IPS-18c (cell line): Measurements from ENCODE around the gene NDUFS6.

ENCODE experiments used
- H3K4me3 ChIP-seq: 2 replicates; pipeline ENCODE4 v1.7.0; 2013; ENCODE audit warnings: low read depth, mild to moderate bottlenecking, low read length, moderate library complexity; ENCODE audit not compliant: insufficient read depth
- H3K9me3 ChIP-seq: one replicate; pipeline ENCODE4 v1.6.1; 2013; ENCODE audit warnings: mild to moderate bottlenecking, low read length, moderate library complexity; ENCODE audit not compliant: control insufficient read depth, insufficient read depth

Gene NDUFS6

GRCh38 chr5:1778138-1779020 lies 22.8 kb upstream of the NDUFS6 start:
- Histone ChIP-seq H3K9me3 (no peaks in the 10 kb centered on the region), H3K4me3 (no peak overlapping the region)

- no peak overlapping the region for H3K4me3 ChIP-seq
- H3K9me3 ChIP-seq, result no peaks in the 10 kb centered on the region
Measured at GRCh38 chr5:1779021-1779680, 22.1 kb upstream of the NDUFS6 start.

DNA sequence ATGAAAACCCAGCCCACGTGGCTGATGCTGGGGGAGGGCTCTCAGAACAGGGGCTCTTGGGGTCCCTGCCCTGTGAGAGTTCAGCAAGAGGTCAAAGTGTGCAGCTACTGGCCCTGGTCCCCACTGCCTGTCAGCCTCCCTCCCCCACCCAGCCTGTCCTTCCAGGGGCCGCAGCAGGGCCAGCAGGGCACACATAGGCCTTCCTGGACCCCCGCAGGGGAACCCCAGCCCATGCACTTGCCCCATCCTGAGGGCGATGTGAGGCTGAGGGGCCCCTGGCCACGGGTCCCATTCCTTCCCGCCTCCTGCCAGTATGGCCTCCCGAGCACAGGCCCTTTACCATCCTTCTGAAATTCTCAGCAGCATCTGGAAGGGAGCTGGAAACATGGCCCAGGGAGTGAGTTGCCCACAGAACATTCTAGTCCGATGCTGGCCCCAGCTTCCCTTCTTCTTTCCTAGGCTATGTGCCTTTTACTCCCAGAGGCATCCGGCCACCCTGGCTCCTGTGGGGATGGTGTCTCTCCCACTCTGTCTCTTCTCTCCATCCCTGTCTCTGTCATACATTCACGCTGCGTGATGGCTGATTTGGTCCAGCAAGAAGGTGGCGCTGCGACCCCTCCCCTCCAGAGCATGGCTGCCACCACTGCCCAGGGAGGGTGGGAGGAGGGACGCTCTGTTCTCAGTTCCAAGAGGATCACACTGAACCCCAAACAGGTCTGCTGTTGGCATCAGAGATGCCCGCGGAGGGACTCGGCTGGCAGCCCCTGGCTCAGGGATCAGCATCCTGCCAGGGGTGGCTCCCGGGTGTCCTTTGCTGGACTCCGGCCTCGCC lies 21.2 kb upstream of the NDUFS6 start:
- Histone ChIP-seq H3K4me3 (no peak overlapping the region), H3K9me3 (no peaks in the 10 kb centered on the region)

DNA sequence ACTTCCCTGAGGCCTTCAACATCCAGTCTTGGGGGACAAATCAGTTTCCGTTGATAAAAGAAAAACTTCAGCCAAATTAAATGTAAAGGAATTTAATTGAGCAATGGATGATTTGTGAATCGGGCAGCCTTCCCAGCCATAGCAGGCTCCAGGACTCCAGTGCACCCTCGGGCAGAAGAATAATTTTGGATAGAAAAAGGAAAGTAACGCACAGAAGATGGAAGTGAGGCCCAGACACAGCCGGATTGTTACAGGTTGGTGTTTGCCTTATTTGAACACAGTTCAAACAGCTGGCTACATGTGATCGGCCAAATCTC lies 20.6 kb upstream of the NDUFS6 start:
- Histone ChIP-seq H3K4me3 (no peak overlapping the region), H3K9me3 (no peaks in the 10 kb centered on the region)

- no peaks in the 10 kb centered on the region for H3K9me3 ChIP-seq
- H3K4me3 ChIP-seq, result no peak overlapping the region
Measured at GRCh38 chr5:1781107-1781506, 20.1 kb upstream of the NDUFS6 start.

- Histone ChIP-seq H3K9me3 (no peaks in the 10 kb centered on the region), H3K4me3 (no peak overlapping the region)
Measured at GRCh38 chr5:1781726-1782384, 19.4 kb upstream of the NDUFS6 start.

GRCh38 chr5:1782385-1783215 lies 18.6 kb upstream of the NDUFS6 start:
- no peaks in the 10 kb centered on the region for H3K9me3 ChIP-seq
- H3K4me3 ChIP-seq, result no peak overlapping the region

DNA sequence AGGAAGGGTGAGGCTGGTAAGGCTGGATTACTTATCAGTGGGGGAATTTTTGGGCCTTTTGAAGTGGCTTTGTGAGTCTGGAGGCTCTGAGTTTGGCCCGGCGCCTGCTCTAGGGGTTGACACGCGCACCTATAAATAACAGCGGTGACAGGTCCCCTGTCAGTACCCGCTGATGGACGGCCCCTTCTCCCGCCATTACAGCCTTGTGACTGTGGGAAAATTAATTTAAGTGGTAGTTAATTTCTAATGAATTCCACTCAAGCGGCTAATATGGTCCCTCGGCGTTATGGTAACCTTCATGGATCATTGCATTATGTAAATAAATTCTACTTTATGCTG lies 18.0 kb upstream of the NDUFS6 start:
- Histone ChIP-seq H3K4me3 (no peak overlapping the region), H3K9me3 (no peaks in the 10 kb centered on the region)

DNA sequence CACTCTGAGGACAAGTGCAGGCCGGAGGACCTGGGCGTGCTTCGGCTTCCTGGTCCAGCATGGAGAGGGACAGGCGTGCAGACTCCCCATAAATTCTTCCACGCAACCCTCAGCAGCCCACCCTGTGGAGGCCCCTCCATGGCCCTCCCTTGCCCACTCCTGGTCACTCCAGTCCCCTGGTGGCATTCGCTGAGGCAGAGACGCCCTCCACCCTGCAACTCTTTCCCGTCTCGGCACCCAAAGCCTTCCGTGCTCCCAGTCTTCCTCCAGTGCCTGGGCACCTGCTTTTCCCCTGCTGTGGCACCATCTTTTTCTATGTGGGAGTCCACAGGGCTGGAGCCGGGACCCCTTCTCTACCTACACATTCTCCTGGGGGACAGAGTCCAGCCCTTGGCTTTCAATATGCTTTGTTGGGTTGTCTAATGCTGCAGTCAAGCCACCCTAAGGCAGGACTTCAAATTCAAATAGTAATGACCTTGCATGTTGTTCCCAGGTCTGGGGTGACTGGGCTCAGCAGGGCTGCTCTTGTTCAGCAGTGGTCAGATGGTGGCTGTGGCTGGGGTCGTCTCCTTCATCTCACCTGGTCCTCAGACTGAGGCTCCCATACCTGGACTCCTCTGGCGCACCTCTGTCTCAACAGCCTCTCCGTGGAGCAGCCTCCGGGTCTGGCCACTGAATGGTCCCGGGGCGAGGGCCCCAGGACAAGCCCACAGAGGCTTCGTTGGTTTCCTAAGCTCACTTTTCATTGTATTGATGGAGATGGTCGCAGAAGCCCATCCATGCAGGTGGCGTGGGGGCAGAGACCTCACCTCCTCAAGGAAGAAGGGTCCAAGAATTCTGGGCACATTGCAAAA lies 16.8 kb upstream of the NDUFS6 start:
- H3K4me3 ChIP-seq, result no peak overlapping the region

GRCh38 chr5:1785062-1785461 lies 16.1 kb upstream of the NDUFS6 start:
- Histone ChIP-seq H3K9me3 (no peaks in the 10 kb centered on the region), H3K4me3 (no peak overlapping the region)

More for the DNA sequence above, 16.8 kb upstream of the NDUFS6 start:
- no peaks in the 10 kb centered on the region for H3K9me3 ChIP-seq

DNA sequence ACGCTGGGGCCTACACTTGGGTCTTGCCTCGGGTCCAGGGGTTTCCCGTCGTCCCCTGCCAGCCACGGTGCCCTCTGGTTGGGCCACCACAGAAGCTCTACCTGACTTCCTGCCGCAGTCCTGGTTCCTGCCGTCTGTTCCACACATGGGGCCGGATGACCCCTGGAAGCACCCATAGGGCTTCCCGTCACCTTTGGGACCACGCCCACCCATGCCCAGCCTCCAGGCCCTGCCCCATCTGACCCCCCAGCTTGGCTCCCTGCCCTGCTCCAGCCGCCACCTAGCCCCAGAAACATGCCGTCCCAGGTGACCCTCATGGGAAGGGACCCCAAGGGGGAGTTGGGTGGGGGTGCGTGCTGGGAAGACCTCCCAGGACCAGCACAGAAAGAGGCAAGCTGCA lies 15.2 kb upstream of the NDUFS6 start:
- Histone ChIP-seq H3K4me3 (no peak overlapping the region), H3K9me3 (no peaks in the 10 kb centered on the region)

DNA sequence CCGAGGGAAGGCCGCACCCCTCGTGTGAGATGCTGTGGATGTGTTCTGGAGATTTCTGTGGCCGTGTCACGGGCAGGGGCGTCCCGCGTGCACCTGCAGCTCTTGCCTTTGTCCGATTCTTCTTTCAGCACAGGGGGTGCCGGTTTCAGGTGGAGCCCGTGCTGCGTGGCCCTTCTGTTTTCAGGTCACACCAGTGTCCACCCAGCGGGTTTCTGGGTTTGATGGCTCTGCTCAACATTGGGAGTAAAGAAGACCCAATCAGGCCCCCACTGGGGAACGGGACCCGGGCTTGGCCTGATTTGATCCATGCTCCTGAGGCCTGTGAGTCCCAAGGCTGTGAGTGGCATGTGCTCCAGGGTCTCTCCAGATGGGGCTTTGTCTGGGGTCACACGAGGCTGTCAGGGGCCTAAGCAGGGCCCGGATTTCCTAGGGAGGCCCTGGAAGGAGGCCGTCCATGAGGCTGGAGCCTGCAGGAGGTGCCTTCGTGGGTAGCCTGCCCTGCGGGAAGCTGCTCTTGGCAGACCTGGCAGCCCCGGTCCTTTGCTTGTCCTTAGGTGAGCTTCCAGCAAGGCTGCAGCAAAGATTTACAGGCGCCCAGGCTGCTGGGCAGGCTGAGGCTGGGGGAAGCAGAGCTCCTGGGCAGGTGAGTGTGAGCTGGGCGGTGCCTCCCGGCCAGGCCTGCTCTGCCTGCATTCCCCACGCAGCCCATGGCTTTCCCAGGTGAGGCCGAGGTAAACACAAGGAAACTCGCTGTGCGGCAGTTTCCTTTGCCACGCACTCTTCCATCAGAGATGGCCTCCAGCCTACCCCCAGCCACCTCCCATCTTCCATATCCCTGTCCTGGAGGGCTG lies 14.4 kb upstream of the NDUFS6 start:
- H3K4me3 ChIP-seq, result no peak overlapping the region
- no peaks in the 10 kb centered on the region for H3K9me3 ChIP-seq

- no peak overlapping the region for H3K4me3 ChIP-seq
Measured at GRCh38 chr5:1787472-1788047, 13.6 kb upstream of the NDUFS6 start.

GRCh38 chr5:1788200-1788599 lies 13.0 kb upstream of the NDUFS6 start:
- no peaks in the 10 kb centered on the region for H3K9me3 ChIP-seq
- no peak overlapping the region for H3K4me3 ChIP-seq

More at GRCh38 chr5:1787472-1788047, 13.6 kb upstream of the NDUFS6 start:
- no peaks in the 10 kb centered on the region for H3K9me3 ChIP-seq

DNA sequence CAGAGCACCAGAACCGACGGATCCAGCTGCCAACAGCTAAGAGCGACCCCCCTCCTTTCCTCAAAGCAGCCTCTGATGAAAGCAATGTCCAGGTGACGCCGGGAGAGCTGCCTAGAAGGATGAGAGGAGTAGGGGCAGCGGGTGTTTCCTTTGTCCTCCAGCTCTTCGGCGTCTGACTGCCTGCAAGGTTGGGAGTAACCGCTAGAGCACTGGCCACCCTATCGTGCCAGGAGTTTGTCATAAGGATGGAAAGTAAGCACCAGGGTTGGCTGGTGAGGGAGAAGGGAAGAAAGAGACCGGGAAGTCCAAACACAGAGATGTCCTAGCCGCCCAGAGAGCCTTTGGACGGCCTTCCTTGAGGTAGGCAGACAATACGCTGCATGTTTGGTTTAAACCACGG lies 12.4 kb upstream of the NDUFS6 start:
- Histone ChIP-seq H3K4me3 (no peak overlapping the region), H3K9me3 (no peaks in the 10 kb centered on the region)
